ENCODE results near the gene ATXN10.

The ATXN10 gene

GRCh38 chr22:45817745-45818423, 146.2 kb downstream of the ATXN10 start:
- no peaks in the 10 kb centered on the region for H3K27me3 ChIP-seq (ENCODE audit: insufficient read depth, low read length, poor library complexity)
- peaks cover 44% of the 10 kb centered on the region for H3K36me3 ChIP-seq (ENCODE audit: insufficient read depth, low read length)
- no peak overlapping the region for H3K4me3 ChIP-seq (ENCODE audit: low read depth in 1 of 2, low read length in 2 of 2)
- no peak overlapping the region for H3K27ac ChIP-seq (ENCODE audit: low read length)
- no peaks in the 10 kb centered on the region for H3K79me2 ChIP-seq (ENCODE audit: insufficient read depth, low read length)
- DNase-seq (no peak), ATAC-seq (ENCODE audit: insufficient read depth, low read depth) (no peak)
- TF ChIP-seq EZH2 (IDR thresholded peaks at IDR 0.05; ENCODE audit: borderline replicate concordance, low read depth, low read length, severe bottlenecking), result no peak
- TF ChIP-seq CTCF (IDR thresholded peaks at IDR 0.05; ENCODE audit: borderline replicate concordance, extremely low read depth, low read length, poor library complexity, severe bottlenecking), result no peak
- no peak overlapping the region for H3K9ac ChIP-seq (ENCODE audit: low read depth, low read length)
- H2AFZ ChIP-seq (ENCODE audit: low read depth, low read length), result no peak overlapping the region
- H3K4me1 ChIP-seq (ENCODE audit: insufficient read depth, low read length), result no peaks in the 10 kb centered on the region
- no peaks in the 10 kb centered on the region for H3K9me3 ChIP-seq (ENCODE audit: insufficient read depth, low read length, severe bottlenecking)
- H3K4me2 ChIP-seq (ENCODE audit: insufficient read depth, low read length), result no peak overlapping the region
- no peaks in the 10 kb centered on the region for H4K20me1 ChIP-seq (ENCODE audit: insufficient read depth, low read length)

- DNase-seq, result no peak
- Histone ChIP-seq H3K27ac (ENCODE audit: low read length) (no peak overlapping the region), H3K4me3 (ENCODE audit: low read depth in 1 of 2, low read length in 2 of 2) (no peak overlapping the region), H3K4me1 (ENCODE audit: insufficient read depth, low read length) (no peaks in the 10 kb centered on the region), H3K9ac (ENCODE audit: low read depth, low read length) (no peak overlapping the region), H3K4me2 (ENCODE audit: insufficient read depth, low read length) (no peak overlapping the region), H3K9me3 (ENCODE audit: insufficient read depth, low read length, severe bottlenecking) (no peaks in the 10 kb centered on the region), H3K79me2 (ENCODE audit: insufficient read depth, low read length) (no peaks in the 10 kb centered on the region), H2AFZ (ENCODE audit: low read depth, low read length) (no peak overlapping the region), H4K20me1 (ENCODE audit: insufficient read depth, low read length) (no peaks in the 10 kb centered on the region), H3K27me3 (ENCODE audit: insufficient read depth, low read length, poor library complexity) (no peaks in the 10 kb centered on the region), H3K36me3 (ENCODE audit: insufficient read depth, low read length) (peaks cover 40% of the 10 kb centered on the region)
- TF ChIP-seq EZH2 (IDR thresholded peaks at IDR 0.05; ENCODE audit: borderline replicate concordance, low read depth, low read length, severe bottlenecking), result no peak
- no peak for TF ChIP-seq CTCF (IDR thresholded peaks at IDR 0.05; ENCODE audit: borderline replicate concordance, extremely low read depth, low read length, poor library complexity, severe bottlenecking)
- ATAC-seq (ENCODE audit: insufficient read depth, low read depth), result no peak
Measured at GRCh38 chr22:45818424-45819085, 146.9 kb downstream of the ATXN10 start.

- no peak overlapping the region for H2AFZ ChIP-seq (ENCODE audit: low read depth, low read length)
- H3K27ac ChIP-seq (ENCODE audit: low read length), result no peak overlapping the region
- no peak for DNase-seq
- H3K9ac ChIP-seq (ENCODE audit: low read depth, low read length), result no peak overlapping the region
- H3K4me1 ChIP-seq (ENCODE audit: insufficient read depth, low read length), result no peaks in the 10 kb centered on the region
- H4K20me1 ChIP-seq (ENCODE audit: insufficient read depth, low read length), result no peaks in the 10 kb centered on the region
- no peaks in the 10 kb centered on the region for H3K9me3 ChIP-seq (ENCODE audit: insufficient read depth, low read length, severe bottlenecking)
- no peak for ATAC-seq (ENCODE audit: insufficient read depth, low read depth)
- no peaks in the 10 kb centered on the region for H3K27me3 ChIP-seq (ENCODE audit: insufficient read depth, low read length, poor library complexity)
- H3K4me2 ChIP-seq (ENCODE audit: insufficient read depth, low read length), result no peak overlapping the region
- TF ChIP-seq EZH2 (IDR thresholded peaks at IDR 0.05; ENCODE audit: borderline replicate concordance, low read depth, low read length, severe bottlenecking) (no peak), CTCF (IDR thresholded peaks at IDR 0.05; ENCODE audit: borderline replicate concordance, extremely low read depth, low read length, poor library complexity, severe bottlenecking) (no peak)
- H3K4me3 ChIP-seq (ENCODE audit: low read depth in 1 of 2, low read length in 2 of 2), result no peak overlapping the region
- peaks cover 37% of the 10 kb centered on the region for H3K36me3 ChIP-seq (ENCODE audit: insufficient read depth, low read length)
- no peaks in the 10 kb centered on the region for H3K79me2 ChIP-seq (ENCODE audit: insufficient read depth, low read length)
Measured at GRCh38 chr22:45819305-45819704, 147.7 kb downstream of the ATXN10 start.
